ENCODE data around the gene GGTA1.
"Not testable (repeated sequence)": the region's sequence is repeated elsewhere in the genome, so short reads cannot be mapped to it uniquely, and the experiment has no call there.

The GGTA1 gene

GRCh38 chr9:121455527-121456239, 44.0 kb downstream of the GGTA1 start:
- DNase-seq (ENCODE audit: low read depth): no peak

DNA sequence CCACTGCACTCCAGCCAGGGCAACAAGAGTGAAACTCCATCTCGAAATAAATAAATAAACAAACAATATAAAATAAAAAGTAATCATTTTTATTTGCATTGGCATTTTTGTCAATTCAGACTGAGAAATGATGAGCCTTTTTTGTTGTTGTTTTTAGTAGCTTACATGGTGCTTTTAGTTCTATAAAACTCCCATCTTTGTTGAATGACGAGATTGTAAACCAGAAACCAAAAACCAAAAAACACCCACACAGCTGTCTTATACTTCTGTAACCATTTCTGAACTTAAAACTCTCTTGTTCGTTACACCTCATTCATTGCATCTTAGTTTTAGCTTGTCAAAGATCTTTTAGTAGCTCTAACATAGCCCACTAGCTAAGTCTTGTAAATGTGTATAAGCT, 44.7 kb downstream of the GGTA1 start:
- no peak for DNase-seq (ENCODE audit: low read depth)

DNA sequence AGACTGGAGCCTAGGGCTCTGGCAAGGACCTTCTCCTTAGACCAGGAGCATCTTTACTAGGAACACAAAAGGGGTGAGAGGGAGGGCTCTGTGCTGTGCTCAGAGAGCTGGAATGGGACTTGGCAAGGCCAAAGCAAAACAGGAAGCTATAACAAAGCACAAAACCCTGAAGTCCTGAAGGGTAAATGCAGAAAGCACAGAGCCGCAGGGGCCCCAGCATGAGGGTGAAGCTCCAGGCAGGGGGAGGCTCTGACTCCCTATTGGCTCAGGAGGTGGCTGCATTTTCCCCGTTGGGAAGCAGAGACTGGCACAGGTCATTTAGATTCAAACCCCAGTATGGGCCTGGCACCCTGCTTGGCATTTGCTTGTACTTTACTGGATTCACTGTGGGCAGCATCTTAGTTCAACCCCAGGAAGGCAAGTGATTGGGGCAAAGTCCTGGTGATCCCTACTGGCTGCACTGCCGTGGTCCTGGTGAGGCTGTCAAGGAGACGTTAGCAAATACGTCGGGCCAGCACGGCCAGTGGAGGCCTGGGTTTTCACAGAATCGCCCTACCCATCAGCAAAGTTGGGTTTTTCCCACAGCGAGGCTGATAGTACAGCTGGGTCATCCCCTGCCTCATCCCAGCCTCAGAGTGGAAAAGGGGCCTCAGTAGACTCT, 46.3 kb downstream of the GGTA1 start:
- DNase-seq (ENCODE audit: low read depth): no peak

- DNase-seq (ENCODE audit: low read depth): no peak
Measured at GRCh38 chr9:121452085-121452484, 47.6 kb downstream of the GGTA1 start.

- no peak for DNase-seq (ENCODE audit: low read depth)
Measured at GRCh38 chr9:121451586-121451985, 48.1 kb downstream of the GGTA1 start.

GRCh38 chr9:121450241-121450640, 49.4 kb downstream of the GGTA1 start:
- DNase-seq (ENCODE audit: low read depth): no peak

DNA sequence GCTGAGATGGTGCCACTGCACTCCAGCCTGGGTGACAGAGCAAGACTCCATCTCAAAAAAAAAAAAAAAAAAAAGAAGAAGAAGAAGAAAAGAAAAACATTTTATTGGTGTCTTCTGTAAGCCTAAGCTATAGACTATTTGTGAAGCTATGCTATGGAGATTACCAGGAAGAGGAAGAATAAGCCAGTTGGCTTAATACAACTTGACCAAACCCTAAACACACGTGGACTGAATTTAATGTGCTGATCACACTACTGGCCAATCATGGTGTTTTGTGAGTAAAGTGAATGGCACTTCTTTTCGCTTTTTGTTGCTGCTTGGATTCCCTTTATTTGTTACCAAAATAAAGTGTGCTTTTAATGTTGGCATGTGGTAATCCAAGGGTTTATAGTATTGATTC, 49.9 kb downstream of the GGTA1 start:
- DNase-seq (ENCODE audit: low read depth): no peak

GRCh38 chr9:121447321-121447834, 52.3 kb downstream of the GGTA1 start:
- peak; percentile 45 for DNase-seq (ENCODE audit: low read depth)

DNA sequence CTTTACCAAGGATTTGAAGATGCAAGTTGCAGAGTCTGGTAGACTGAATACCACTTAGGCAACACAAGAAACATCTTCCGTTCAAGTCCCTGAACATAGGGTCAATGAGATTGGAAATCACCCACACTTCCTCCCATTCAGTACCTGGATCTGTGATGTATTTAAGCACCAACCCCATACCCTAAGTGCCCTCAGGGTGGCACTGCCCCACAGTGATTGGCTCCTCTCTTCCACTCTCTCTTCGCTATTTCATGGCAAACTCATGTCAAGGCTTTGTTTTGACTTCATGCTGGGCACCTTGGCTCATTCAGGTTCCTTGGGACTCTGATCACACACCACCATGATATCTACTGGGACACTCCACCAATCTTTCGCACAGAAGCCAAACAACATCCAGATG, 53.7 kb downstream of the GGTA1 start:
- DNase-seq (ENCODE audit: low read depth): no peak

- DNase-seq (ENCODE audit: low read depth): no peak
Measured at GRCh38 chr9:121443981-121444380, 55.7 kb downstream of the GGTA1 start.

- DNase-seq (ENCODE audit: low read depth): no peak
Measured at GRCh38 chr9:121441165-121441564, 58.5 kb downstream of the GGTA1 start.

- no peak for DNase-seq (ENCODE audit: low read depth)
Measured at GRCh38 chr9:121439711-121440664, 59.7 kb downstream of the GGTA1 start.

GRCh38 chr9:121439016-121439415, 60.6 kb downstream of the GGTA1 start:
- DNase-seq (ENCODE audit: low read depth): no peak

GRCh38 chr9:121437891-121438290, 61.8 kb downstream of the GGTA1 start:
- DNase-seq (ENCODE audit: low read depth): no peak

DNA sequence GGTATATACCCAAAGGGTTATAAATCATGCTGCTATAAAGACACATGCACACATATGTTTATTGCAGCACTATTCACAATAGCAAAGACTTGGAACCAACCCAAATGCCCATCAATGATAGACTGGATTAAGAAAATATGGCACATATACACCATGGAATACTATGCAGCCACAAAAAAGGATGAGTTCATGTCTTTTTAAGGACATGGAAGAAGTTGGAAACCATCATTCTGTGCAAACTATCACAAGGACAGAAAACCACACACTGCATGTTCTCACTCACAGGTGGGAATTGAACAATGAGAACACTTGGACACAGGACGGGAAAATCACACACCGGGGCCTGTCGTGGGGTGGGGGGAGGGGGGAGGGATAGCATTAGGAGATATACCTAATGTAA, 62.6 kb downstream of the GGTA1 start:
- DNase-seq (ENCODE audit: low read depth): not testable (repeated sequence)

GRCh38 chr9:121434969-121435368, 64.7 kb downstream of the GGTA1 start:
- peak; percentile 3 for DNase-seq (ENCODE audit: low read depth)

GRCh38 chr9:121427899-121428298, 71.7 kb downstream of the GGTA1 start:
- DNase-seq (ENCODE audit: low read depth): no peak

GRCh38 chr9:121424024-121424432, 75.6 kb downstream of the GGTA1 start:
- DNase-seq (ENCODE audit: low read depth): no peak

DNA sequence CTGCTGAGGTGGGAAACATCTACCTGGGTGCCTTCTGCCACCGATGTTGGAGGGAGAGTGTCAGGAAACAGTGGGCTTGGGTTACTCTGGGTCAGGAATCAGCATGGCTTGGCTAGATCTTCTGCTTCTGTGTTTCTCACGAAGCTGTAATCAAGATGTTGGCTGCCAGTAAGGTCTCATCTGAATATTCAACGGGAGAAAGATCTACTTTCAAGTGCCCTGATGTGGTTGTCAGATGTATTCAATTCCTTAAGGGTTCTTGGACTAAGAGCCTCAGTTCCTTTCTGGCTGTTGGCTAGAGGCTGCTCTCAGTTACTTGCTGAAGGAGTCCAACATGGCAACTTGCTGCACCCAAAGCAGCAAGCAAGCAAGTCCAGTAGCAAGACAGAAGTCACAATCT, 87.7 kb downstream of the GGTA1 start:
- DNase-seq (ENCODE audit: low read depth): no peak

DNA sequence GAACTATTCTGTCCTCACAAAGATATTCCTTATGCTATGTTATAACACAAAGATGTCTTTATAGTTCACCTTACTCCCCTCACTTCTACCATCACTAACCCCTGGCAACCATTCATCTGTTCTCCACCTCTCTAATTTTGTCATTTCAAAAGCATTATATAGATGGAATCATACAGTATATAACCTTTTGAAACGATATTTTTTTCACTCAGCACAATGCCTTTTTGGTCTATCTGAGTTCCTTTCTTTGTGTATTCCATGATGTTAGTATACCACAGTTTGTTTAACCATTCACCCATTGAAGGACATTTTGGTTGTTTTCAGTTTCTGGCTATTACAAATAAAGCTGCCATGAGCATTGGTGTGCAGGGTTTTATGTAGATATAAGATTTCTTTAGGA, 93.7 kb downstream of the GGTA1 start:
- no peak for DNase-seq (ENCODE audit: low read depth)
